Fibroblast of lung (primary cell): Measurements from ENCODE around the gene SLCO2B1. TPM values are rescaled to one million over a fixed set of nuclear protein-coding genes. Genes with fewer than 3 reads are reported as not detected.

ENCODE experiments used
- DNase-seq, 2 donors: peaks; one replicate each; pipeline versions ENCODE4 v3.0.0 to v3.0.0-alpha.2; 2010; ENCODE audit warnings: low read depth in 2 of 2
- H2AFZ ChIP-seq: 2 replicates; pipeline ENCODE4 v1.5.1; 2012; ENCODE audit warnings: low read length, control low read depth, inconsistent platforms
- H3K27ac ChIP-seq: 2 replicates; pipeline ENCODE4 v1.5.1; 2011; ENCODE audit warnings: low read length, control low read depth; ENCODE audit not compliant: insufficient read depth
- H3K27me3 ChIP-seq: 2 replicates; pipeline ENCODE4 v1.5.1; 2011; ENCODE audit warnings: mild to moderate bottlenecking, low read length; ENCODE audit not compliant: control insufficient read depth, insufficient read depth
- H3K36me3 ChIP-seq: 2 replicates; pipeline ENCODE4 v1.5.1; 2011; ENCODE audit warnings: low read length; ENCODE audit not compliant: control insufficient read depth, insufficient read depth
- H3K4me1 ChIP-seq: 2 replicates; pipeline ENCODE4 v1.5.1; 2011; ENCODE audit warnings: low read length; ENCODE audit not compliant: control insufficient read depth, insufficient read depth; ENCODE audit errors: extremely low read depth
- H3K4me2 ChIP-seq: 2 replicates; pipeline ENCODE4 v1.5.1; 2011; ENCODE audit warnings: low read length, control low read depth; ENCODE audit not compliant: insufficient read depth; ENCODE audit errors: extremely low read depth
- H3K4me3 ChIP-seq, 4 experiments: fragments of 200-600 bp in 1 of 4; sonication (generic) in 1 of 4; replicated peaks in 1 of 4; 2 replicates each; pipeline ENCODE4 v1.5.1; 2011 to 2016; ENCODE audit warnings: low read length in 4 of 4, low read depth in 3 of 4, mild to moderate bottlenecking in 3 of 4, control low read depth in 2 of 4, inconsistent platforms in 1 of 4, mixed read lengths in 1 of 4; ENCODE audit not compliant: insufficient read depth in 1 of 4; ENCODE audit errors: control extremely low read depth in 1 of 4
- H3K79me2 ChIP-seq: 2 replicates; pipeline ENCODE4 v1.5.1; 2012; ENCODE audit warnings: mild to moderate bottlenecking, low read length, inconsistent platforms; ENCODE audit not compliant: control insufficient read depth, insufficient read depth
- H3K9ac ChIP-seq: 2 replicates; pipeline ENCODE4 v1.5.1; 2011; ENCODE audit warnings: mild to moderate bottlenecking, low read length, control low read depth; ENCODE audit not compliant: insufficient read depth
- H3K9me3 ChIP-seq: 2 replicates; pipeline ENCODE4 v1.5.1; 2012; ENCODE audit warnings: low read depth, low read length; ENCODE audit not compliant: control insufficient read depth, insufficient read depth
- H4K20me1 ChIP-seq: 2 replicates; pipeline ENCODE4 v1.5.1; 2011; ENCODE audit warnings: low read length; ENCODE audit not compliant: control insufficient read depth, insufficient read depth; ENCODE audit errors: extremely low read depth
- EZH2 ChIP-seq: IDR thresholded peaks from 2 replicates; pipeline ENCODE4 v1.5.1; 2012; ENCODE audit warnings: low read length, control low read depth, mild to moderate bottlenecking; ENCODE audit errors: missing control alignments
- polyA plus RNA-seq, 2 donors: library from polyadenylated mRNA; depleted of rRNA in 1 of 2; stranded (reverse) in 1 of 2; unstranded in 1 of 2; fragments of >200 nt; gene quantifications; 2 replicates each; pipeline ENCODE4 v1.2.1, GENCODE V29; 2011 to 2012; ENCODE audit warnings: missing spikeins in 1 of 2
- total RNA-seq: library from RNA; depleted of rRNA; stranded (reverse); fragments of >200 nt; gene quantifications from 2 replicates; pipeline ENCODE4 v1.2.1, GENCODE V29; 2014
- TF ChIP-seq, protein P1 (sequence below), 2 donors: IDR thresholded peaks in 1 of 2; conservative IDR thresholded peaks in 1 of 2; 1 replicate in 1 of 2; 2 replicates in 1 of 2; pipeline ENCODE4 v1.5.1; 2011 to 2012; ENCODE audit warnings: low read length in 2 of 2, control low read depth in 1 of 2, inconsistent platforms in 1 of 2, low read depth in 1 of 2, mild to moderate bottlenecking in 1 of 2

The SLCO2B1 gene
- total and polyA plus RNA-seq, 2 donors (not counting 1 experiment from before 2014, with no cell fraction given) = not detected

GRCh38 chr11:75204685-75205563, 54.0 kb downstream of the SLCO2B1 start:
- Histone ChIP-seq H3K27me3 (peaks cover 11% of the 10 kb centered on the region), H3K9ac (no peak overlapping the region), H4K20me1 (no peaks in the 10 kb centered on the region), H3K9me3 (no peaks in the 10 kb centered on the region), H3K79me2 (no peaks in the 10 kb centered on the region), H2AFZ (no peak overlapping the region), H3K4me2 (no peak overlapping the region), H3K4me3 (no peak overlapping the region), H3K27ac (no peak overlapping the region), H3K36me3 (no peaks in the 10 kb centered on the region), H3K4me1 (no peaks in the 10 kb centered on the region)
- peak; percentile 64 to 80 for DNase-seq
- TF ChIP-seq, protein P1, sequence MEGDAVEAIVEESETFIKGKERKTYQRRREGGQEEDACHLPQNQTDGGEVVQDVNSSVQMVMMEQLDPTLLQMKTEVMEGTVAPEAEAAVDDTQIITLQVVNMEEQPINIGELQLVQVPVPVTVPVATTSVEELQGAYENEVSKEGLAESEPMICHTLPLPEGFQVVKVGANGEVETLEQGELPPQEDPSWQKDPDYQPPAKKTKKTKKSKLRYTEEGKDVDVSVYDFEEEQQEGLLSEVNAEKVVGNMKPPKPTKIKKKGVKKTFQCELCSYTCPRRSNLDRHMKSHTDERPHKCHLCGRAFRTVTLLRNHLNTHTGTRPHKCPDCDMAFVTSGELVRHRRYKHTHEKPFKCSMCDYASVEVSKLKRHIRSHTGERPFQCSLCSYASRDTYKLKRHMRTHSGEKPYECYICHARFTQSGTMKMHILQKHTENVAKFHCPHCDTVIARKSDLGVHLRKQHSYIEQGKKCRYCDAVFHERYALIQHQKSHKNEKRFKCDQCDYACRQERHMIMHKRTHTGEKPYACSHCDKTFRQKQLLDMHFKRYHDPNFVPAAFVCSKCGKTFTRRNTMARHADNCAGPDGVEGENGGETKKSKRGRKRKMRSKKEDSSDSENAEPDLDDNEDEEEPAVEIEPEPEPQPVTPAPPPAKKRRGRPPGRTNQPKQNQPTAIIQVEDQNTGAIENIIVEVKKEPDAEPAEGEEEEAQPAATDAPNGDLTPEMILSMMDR (conservative IDR thresholded peaks at IDR 0.05 in 1 of 2, IDR thresholded peaks at IDR 0.05 in 1 of 2; ENCODE audit: low read depth in 1 of 2, low read length in 2 of 2) = peak; percentile 86 to 93
- TF ChIP-seq EZH2 = no peak

DNA sequence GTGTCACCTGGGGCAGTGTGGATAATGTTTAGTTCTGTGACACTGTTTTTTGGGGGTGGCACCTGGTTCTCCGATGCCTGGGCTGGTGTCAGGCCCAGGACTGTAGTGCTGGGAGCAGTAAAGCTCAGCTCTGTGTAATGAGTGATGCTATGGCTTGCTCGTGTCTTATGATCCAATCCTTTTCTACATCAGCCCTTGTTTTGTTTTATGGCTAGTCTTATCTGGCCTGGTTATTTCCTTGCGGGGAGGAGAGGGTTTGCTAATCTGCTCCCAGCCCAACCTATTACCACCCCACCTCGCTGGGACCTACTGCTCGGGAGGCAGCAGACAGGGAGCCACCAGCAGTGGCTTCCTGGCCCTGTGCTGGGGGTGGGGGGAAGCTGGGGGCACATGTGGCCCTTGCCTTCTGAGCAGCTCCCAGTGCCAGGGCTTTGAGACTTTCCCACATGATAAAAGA, 54.7 kb downstream of the SLCO2B1 start:
- H3K36me3 ChIP-seq = no peaks in the 10 kb centered on the region
- no peak overlapping the region for H3K4me3 ChIP-seq
- H3K9me3 ChIP-seq = no peaks in the 10 kb centered on the region
- no peak overlapping the region for H3K4me2 ChIP-seq
- H3K9ac ChIP-seq = no peak overlapping the region
- H3K27me3 ChIP-seq = peaks cover 8% of the 10 kb centered on the region
- no peaks in the 10 kb centered on the region for H3K4me1 ChIP-seq
- no peaks in the 10 kb centered on the region for H3K79me2 ChIP-seq
- H3K27ac ChIP-seq = no peak overlapping the region
- no peak for TF ChIP-seq EZH2
- TF ChIP-seq, protein P1 (conservative IDR thresholded peaks at IDR 0.05 in 1 of 2, IDR thresholded peaks at IDR 0.05 in 1 of 2; ENCODE audit: low read depth in 1 of 2, low read length in 2 of 2) = no peak
- no peaks in the 10 kb centered on the region for H4K20me1 ChIP-seq
- H2AFZ ChIP-seq = no peak overlapping the region
- no peak for DNase-seq

GRCh38 chr11:75208446-75208845, 57.5 kb downstream of the SLCO2B1 start:
- Histone ChIP-seq H3K27me3 (peaks cover 7% of the 10 kb centered on the region), H3K79me2 (no peaks in the 10 kb centered on the region), H3K9me3 (no peaks in the 10 kb centered on the region), H3K4me1 (no peaks in the 10 kb centered on the region), H3K27ac (no peak overlapping the region), H3K4me3 (no peak overlapping the region), H3K9ac (no peak overlapping the region), H3K4me2 (no peak overlapping the region), H2AFZ (no peak overlapping the region), H4K20me1 (peaks cover 1% of the 10 kb centered on the region), H3K36me3 (no peaks in the 10 kb centered on the region)
- no peak for DNase-seq
- TF ChIP-seq EZH2 = no peak
- TF ChIP-seq, protein P1 (conservative IDR thresholded peaks at IDR 0.05 in 1 of 2, IDR thresholded peaks at IDR 0.05 in 1 of 2; ENCODE audit: low read depth in 1 of 2, low read length in 2 of 2) = no peak
